ENCODE results near the gene BIN2.

The BIN2 gene

DNA sequence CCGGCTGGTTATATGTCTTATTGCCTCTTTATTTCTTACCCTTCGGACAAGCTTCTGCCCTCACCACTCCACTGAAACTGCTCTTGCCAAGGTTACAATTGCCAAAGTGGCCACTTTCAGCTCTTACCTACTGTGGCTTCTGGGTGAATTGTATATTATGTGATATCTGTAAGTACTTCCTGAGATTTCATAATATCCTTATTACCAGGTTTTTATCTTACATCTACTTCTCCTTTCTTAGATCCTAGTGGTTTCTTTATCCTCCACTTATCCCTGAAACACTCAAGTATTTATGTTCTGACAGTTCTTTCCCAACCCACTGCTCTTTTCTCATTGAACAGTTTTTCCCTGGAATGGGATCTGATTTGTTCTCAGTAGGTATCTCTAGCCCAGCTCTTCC, 12.0 kb upstream of the BIN2 start:
- TF ChIP-seq CTCF (conservative IDR thresholded peaks at IDR 0.05; ENCODE audit: low read depth, low read length): no peak
- H3K4me3 ChIP-seq (ENCODE audit: low read length): no peak overlapping the region
- no peak for DNase-seq (ENCODE audit: low read depth)

GRCh38 chr12:51334764-51335163, 10.8 kb upstream of the BIN2 start:
- TF ChIP-seq CTCF (conservative IDR thresholded peaks at IDR 0.05; ENCODE audit: low read depth, low read length): no peak
- no peak overlapping the region for H3K4me3 ChIP-seq (ENCODE audit: low read length)
- DNase-seq (ENCODE audit: low read depth): no peak

DNA sequence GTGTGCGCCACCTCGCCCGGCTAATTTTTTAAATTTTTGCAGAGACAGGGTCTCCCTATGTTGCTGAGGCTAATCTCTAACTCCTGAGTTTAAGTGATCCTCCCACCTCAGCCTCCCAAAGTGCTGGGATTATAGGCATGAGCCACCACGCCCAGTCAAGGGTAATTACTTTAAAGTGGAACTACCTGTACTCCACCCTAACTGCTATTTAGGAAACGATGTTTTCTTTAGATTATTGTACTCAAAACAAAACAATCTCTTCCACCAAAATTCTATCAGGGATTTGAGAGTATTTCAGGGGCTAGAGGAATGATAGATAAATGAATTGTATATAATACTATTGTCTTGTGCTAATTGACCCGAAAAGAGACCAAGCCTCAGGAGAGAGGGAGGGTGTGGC, 9.6 kb upstream of the BIN2 start:
- TF ChIP-seq CTCF (conservative IDR thresholded peaks at IDR 0.05; ENCODE audit: low read depth, low read length): no peak
- DNase-seq (ENCODE audit: low read depth): no peak
- H3K4me3 ChIP-seq (ENCODE audit: low read length): no peak overlapping the region

DNA sequence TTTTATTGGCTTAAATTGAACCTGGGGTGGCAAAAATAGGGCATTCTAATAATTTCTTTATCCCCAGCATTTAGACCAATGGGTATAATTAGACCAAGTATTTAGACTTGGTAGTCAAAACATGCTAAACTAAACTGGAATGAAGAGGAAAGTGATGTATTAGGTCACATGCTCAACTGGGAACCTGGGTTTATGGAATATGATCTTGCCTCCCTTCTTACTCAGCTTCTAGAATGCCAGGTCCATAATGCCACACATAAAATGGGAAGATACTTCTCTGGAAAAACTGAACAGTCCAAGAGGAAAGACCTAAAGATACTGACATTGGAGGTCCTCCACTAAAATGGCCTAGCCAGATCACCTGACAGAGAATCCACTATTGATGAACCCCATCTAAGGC, 6.2 kb upstream of the BIN2 start:
- H3K4me3 ChIP-seq (ENCODE audit: low read length): no peak overlapping the region
- TF ChIP-seq CTCF (conservative IDR thresholded peaks at IDR 0.05; ENCODE audit: low read depth, low read length): no peak
- no peak for DNase-seq (ENCODE audit: low read depth)

DNA sequence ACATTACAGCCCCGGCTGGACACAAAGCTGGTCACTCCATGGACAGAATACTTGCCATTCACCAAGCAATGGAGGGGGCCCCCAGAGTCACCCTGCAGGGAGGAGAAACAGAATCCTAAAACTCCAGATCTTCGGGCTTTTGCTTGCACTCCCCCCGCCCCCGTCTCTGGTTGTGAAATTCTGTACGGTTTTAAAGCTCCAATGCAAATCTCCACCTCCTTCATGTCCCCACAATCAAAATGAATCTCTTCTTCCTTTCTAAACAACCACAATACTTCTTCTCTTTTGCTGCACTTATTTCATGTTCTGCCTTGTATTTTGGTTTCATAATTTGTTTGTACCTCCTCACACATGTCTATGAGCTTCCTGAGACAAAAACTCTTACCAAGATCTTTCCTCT, 5.8 kb upstream of the BIN2 start:
- no peak overlapping the region for H3K4me3 ChIP-seq (ENCODE audit: low read length)
- TF ChIP-seq CTCF (conservative IDR thresholded peaks at IDR 0.05; ENCODE audit: low read depth, low read length): no peak
- DNase-seq (ENCODE audit: low read depth): no peak

- TF ChIP-seq CTCF (conservative IDR thresholded peaks at IDR 0.05; ENCODE audit: low read depth, low read length): no peak
- H3K4me3 ChIP-seq (ENCODE audit: low read length): no peak overlapping the region
- DNase-seq (ENCODE audit: low read depth): no peak
Observed at GRCh38 chr12:51328587-51328986, 4.6 kb upstream of the BIN2 start.

DNA sequence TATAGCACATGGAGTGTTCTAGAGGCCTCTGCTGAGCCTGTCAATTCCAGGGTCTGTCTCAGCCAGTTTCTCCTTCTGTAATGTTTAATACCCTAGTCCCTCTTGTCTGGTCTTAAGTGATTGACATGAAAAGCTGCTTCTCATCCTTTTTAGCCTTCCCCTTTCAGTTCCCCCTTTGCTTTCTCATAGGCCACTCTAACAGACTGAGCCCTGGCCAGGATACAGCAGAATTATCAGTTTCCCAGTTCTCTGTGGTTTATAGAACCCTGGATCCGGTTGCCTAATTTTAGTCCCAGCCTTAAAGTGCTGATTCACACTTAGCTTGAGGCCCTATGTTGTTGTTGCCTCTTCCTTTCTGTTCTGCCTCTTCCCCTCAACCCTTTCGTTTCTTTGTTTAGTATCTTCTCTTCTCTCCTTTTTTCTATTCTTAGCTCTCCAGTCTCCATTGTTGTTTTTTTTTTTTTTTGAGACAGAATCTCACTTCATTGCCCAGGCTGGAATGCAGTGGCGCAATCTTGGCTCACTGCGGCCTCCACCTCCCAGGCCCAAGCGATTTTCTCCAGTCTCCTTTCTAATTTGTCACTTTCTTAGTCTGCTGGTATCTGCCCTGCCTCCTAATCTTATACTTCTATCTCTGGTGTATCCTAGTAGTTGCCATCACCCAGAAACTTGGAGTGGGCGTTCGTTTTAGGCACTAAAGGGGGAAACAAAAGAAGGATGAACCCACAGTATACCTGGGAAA, 2.9 kb upstream of the BIN2 start:
- DNase-seq (ENCODE audit: low read depth): no peak
- no peak overlapping the region for H3K4me3 ChIP-seq (ENCODE audit: low read length)
- no peak for TF ChIP-seq CTCF (conservative IDR thresholded peaks at IDR 0.05; ENCODE audit: low read depth, low read length)

Data from retinal pigment epithelial cell (primary cell).